ENCODE data around the gene ZC3H10. TPM values are rescaled to one million over a fixed set of nuclear protein-coding genes. Genes with fewer than 3 reads are reported as not detected.
A peak's percentile ranks its signal among the peaks of the same experiment; 100 is the strongest.

Gene ZC3H10
- total and polyA plus RNA-seq, 4 donors: 1.3 to 5.2 (median 1.9) TPM

DNA sequence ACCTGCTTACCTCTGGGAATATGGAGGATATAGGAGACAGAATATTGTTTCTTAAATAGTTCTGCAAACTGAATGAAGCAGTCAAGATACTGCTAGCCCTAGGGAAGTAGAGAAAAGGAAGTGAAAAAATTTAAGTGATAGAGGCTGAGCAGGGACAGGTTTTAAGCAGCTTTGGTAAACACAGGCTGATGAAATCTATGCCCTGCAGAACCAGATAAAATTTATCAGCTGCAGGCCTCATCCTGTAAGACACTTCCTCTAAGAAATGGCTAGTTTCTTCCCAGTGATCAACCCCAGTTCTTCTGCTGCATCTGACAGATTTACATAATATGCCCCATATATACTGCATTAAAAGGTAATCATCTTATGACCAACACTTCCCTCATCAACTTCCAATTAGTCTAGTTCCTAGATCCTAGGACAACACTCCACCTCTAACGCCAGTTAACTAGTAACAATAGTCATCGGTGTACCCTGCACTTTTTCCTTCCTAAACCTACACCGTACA, 8.7 kb downstream of the ZC3H10 start (continued):
- TF ChIP-seq, protein P1, sequence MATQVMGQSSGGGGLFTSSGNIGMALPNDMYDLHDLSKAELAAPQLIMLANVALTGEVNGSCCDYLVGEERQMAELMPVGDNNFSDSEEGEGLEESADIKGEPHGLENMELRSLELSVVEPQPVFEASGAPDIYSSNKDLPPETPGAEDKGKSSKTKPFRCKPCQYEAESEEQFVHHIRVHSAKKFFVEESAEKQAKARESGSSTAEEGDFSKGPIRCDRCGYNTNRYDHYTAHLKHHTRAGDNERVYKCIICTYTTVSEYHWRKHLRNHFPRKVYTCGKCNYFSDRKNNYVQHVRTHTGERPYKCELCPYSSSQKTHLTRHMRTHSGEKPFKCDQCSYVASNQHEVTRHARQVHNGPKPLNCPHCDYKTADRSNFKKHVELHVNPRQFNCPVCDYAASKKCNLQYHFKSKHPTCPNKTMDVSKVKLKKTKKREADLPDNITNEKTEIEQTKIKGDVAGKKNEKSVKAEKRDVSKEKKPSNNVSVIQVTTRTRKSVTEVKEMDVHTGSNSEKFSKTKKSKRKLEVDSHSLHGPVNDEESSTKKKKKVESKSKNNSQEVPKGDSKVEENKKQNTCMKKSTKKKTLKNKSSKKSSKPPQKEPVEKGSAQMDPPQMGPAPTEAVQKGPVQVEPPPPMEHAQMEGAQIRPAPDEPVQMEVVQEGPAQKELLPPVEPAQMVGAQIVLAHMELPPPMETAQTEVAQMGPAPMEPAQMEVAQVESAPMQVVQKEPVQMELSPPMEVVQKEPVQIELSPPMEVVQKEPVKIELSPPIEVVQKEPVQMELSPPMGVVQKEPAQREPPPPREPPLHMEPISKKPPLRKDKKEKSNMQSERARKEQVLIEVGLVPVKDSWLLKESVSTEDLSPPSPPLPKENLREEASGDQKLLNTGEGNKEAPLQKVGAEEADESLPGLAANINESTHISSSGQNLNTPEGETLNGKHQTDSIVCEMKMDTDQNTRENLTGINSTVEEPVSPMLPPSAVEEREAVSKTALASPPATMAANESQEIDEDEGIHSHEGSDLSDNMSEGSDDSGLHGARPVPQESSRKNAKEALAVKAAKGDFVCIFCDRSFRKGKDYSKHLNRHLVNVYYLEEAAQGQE (IDR thresholded peaks at IDR 0.05): no peak
- no peak for TF ChIP-seq HNF4G (IDR thresholded peaks at IDR 0.05)
- TF ChIP-seq NR2F2 (IDR thresholded peaks at IDR 0.05): no peak
- TF ChIP-seq FOXA2 (IDR thresholded peaks at IDR 0.05): no peak

DNA sequence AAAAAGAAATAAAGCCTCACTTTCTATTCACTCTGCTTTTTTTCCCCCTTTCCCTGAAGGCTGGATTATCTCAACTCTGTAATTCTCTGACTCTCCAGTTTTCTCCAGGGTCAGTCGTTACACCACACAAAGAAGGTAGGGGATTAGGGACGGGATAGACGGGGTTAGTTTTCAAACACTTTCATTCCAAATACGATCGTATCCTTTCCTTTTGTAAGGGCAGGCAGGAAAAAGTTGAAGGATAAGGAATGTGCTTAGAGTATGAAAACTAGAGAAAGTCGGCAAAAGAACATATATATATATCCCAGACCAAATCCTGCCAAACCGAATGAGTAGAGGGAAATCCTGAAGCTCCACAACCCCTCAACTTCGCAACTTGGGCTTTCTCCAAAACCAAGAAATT, 9.4 kb downstream of the ZC3H10 start:
- no peak for DNase-seq (ENCODE audit: low spot score)
- 2% methylated on average over 8 of the region's 8 CpGs for WGBS
- peak overlapping the region; percentile 50 to 88 for H3K9ac ChIP-seq (ENCODE audit: low read depth in 1 of 2, low read length in 2 of 2)
- no peaks in the 10 kb centered on the region for H3K27me3 ChIP-seq (ENCODE audit: control insufficient read depth in 4 of 4, insufficient read depth in 4 of 4, low read length in 3 of 4)
- peaks cover 6 to 17% (median 12%) of the 10 kb centered on the region in 4 donors for H3K36me3 ChIP-seq (ENCODE audit: control insufficient read depth in 4 of 4, insufficient read depth in 3 of 4, low read depth in 1 of 4, low read length in 3 of 4)
- peak overlapping the region; percentile 75 to 85 for H3K27ac ChIP-seq (ENCODE audit: low read depth in 1 of 2, low read length in 2 of 2)
- no peaks in the 10 kb centered on the region for H3K9me3 ChIP-seq (ENCODE audit: control insufficient read depth in 4 of 4, low read length in 3 of 4)
- H3K4me3 ChIP-seq (ENCODE audit: low read depth in 1 of 3, low read length in 3 of 3): peak overlapping the region in 2 of 3 donors; percentile 18 to 29
- TF ChIP-seq, protein P2, sequence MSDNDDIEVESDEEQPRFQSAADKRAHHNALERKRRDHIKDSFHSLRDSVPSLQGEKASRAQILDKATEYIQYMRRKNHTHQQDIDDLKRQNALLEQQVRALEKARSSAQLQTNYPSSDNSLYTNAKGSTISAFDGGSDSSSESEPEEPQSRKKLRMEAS (IDR thresholded peaks at IDR 0.05): no peak
- no peak for TF ChIP-seq RAD21 (IDR thresholded peaks at IDR 0.05)
- TF ChIP-seq YY1 (IDR thresholded peaks at IDR 0.05): no peak
- TF ChIP-seq SP1 (IDR thresholded peaks at IDR 0.05): no peak
- TF ChIP-seq EGR1 (IDR thresholded peaks at IDR 0.05; ENCODE audit: low read depth in 2 of 2): no peak
- no peak for TF ChIP-seq HNF4G (IDR thresholded peaks at IDR 0.05)
- TF ChIP-seq TAF1 (conservative IDR thresholded peaks at IDR 0.05): no peak
- TF ChIP-seq JUND (IDR thresholded peaks at IDR 0.05): no peak
- no peak for TF ChIP-seq FOXA2 (IDR thresholded peaks at IDR 0.05)
- H3K4me1 ChIP-seq (ENCODE audit: control insufficient read depth in 4 of 4, insufficient read depth in 4 of 4, low read length in 3 of 4): peaks cover 4 to 46% (median 35%) of the 10 kb centered on the region in 4 donors

DNA sequence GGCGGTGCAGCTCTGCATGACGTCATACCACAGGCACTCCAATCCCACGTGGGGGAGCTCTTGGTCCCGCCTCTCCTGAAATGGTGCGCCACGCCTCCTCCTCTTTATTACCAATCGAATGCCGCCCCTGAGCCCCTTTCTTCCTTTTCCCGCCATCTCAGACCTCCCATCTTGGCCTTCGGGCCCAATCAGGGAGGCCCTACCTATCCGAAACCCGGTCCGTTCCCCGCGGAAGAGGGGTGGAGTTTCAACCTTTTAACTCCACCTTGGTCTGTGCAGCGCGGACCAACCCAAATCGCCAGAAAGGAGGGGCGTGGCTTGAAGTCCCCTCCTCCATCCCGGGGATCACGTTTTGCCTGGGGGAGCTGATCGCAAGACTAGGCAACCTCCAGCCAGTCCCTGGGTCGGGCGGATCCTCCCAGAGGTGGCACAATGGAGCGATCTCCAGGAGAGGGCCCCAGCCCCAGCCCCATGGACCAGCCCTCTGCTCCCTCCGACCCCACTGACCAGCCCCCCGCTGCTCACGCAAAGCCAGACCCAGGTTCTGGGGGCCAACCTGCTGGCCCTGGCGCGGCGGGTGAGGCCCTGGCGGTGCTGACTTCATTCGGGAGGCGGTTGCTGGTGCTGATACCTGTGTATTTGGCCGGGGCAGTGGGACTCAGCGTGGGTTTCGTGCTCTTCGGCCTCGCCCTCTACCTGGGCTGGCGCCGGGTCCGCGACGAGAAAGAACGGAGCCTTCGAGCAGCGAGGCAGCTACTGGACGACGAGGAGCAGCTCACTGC, 10.0 kb downstream of the ZC3H10 start, which contains the start of gene ESYT1:
Gene ESYT1, plus strand, starts transcription at position 380 of the 782 bp plus-strand sequence. Its CDS starts 53 bp downstream, at position 433.
- peaks cover under 1 to 40% (median 29%) of the 10 kb centered on the region in 4 donors for H3K4me1 ChIP-seq (ENCODE audit: control insufficient read depth in 4 of 4, insufficient read depth in 4 of 4, low read length in 3 of 4)
- peak within 1 kb of the TSS; percentile 76 to 86 (median 78) for H3K4me3 ChIP-seq (ENCODE audit: low read depth in 1 of 3, low read length in 3 of 3)
- H3K27ac ChIP-seq (ENCODE audit: low read depth in 1 of 2, low read length in 2 of 2): peak within 1 kb of the TSS; percentile 85 to 91
- H3K9me3 ChIP-seq (ENCODE audit: control insufficient read depth in 4 of 4, low read length in 3 of 4): no peaks in the 10 kb centered on the region
- H3K27me3 ChIP-seq (ENCODE audit: control insufficient read depth in 4 of 4, insufficient read depth in 4 of 4, low read length in 3 of 4): no peaks in the 10 kb centered on the region
- DNase-seq (ENCODE audit: low spot score): peak; percentile 95
- H3K36me3 ChIP-seq (ENCODE audit: control insufficient read depth in 4 of 4, insufficient read depth in 3 of 4, low read depth in 1 of 4, low read length in 3 of 4): peaks cover 6 to 20% (median 15%) of the 10 kb centered on the region in 4 donors
- H3K9ac ChIP-seq (ENCODE audit: low read depth in 1 of 2, low read length in 2 of 2): peak within 1 kb of the TSS; percentile 69 to 88
- under 1% methylated on average over 49 of the region's 49 CpGs for WGBS
- TF ChIP-seq RXRA (IDR thresholded peaks at IDR 0.05): peak; percentile 74 to 80
- peak; percentile 61 for TF ChIP-seq FOXA1 (IDR thresholded peaks at IDR 0.05)
- TF ChIP-seq HNF4G (IDR thresholded peaks at IDR 0.05): no peak
- peak; percentile 73 for TF ChIP-seq FOXA2 (IDR thresholded peaks at IDR 0.05)
- peak; percentile 22 to 59 for TF ChIP-seq EGR1 (IDR thresholded peaks at IDR 0.05; ENCODE audit: low read depth in 2 of 2)
- peak; percentile 70 for TF ChIP-seq TAF1 (conservative IDR thresholded peaks at IDR 0.05)
- TF ChIP-seq SP1 (IDR thresholded peaks at IDR 0.05): peak; percentile 97
- TF ChIP-seq, protein P3, sequence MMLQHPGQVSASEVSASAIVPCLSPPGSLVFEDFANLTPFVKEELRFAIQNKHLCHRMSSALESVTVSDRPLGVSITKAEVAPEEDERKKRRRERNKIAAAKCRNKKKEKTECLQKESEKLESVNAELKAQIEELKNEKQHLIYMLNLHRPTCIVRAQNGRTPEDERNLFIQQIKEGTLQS (IDR thresholded peaks at IDR 0.05): peak; percentile 79
- TF ChIP-seq NR2F2 (IDR thresholded peaks at IDR 0.05): peak; percentile 79
- peak; percentile 56 to 57 for TF ChIP-seq HNF4A (conservative IDR thresholded peaks at IDR 0.05)
- TF ChIP-seq, protein P1 (IDR thresholded peaks at IDR 0.05): peak; percentile 86
- TF ChIP-seq, protein P4, sequence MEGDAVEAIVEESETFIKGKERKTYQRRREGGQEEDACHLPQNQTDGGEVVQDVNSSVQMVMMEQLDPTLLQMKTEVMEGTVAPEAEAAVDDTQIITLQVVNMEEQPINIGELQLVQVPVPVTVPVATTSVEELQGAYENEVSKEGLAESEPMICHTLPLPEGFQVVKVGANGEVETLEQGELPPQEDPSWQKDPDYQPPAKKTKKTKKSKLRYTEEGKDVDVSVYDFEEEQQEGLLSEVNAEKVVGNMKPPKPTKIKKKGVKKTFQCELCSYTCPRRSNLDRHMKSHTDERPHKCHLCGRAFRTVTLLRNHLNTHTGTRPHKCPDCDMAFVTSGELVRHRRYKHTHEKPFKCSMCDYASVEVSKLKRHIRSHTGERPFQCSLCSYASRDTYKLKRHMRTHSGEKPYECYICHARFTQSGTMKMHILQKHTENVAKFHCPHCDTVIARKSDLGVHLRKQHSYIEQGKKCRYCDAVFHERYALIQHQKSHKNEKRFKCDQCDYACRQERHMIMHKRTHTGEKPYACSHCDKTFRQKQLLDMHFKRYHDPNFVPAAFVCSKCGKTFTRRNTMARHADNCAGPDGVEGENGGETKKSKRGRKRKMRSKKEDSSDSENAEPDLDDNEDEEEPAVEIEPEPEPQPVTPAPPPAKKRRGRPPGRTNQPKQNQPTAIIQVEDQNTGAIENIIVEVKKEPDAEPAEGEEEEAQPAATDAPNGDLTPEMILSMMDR (IDR thresholded peaks at IDR 0.05; ENCODE audit: low read depth, low read length, missing input control): no peak
- TF ChIP-seq YY1 (IDR thresholded peaks at IDR 0.05): peak; percentile 95
- TF ChIP-seq, protein P5, sequence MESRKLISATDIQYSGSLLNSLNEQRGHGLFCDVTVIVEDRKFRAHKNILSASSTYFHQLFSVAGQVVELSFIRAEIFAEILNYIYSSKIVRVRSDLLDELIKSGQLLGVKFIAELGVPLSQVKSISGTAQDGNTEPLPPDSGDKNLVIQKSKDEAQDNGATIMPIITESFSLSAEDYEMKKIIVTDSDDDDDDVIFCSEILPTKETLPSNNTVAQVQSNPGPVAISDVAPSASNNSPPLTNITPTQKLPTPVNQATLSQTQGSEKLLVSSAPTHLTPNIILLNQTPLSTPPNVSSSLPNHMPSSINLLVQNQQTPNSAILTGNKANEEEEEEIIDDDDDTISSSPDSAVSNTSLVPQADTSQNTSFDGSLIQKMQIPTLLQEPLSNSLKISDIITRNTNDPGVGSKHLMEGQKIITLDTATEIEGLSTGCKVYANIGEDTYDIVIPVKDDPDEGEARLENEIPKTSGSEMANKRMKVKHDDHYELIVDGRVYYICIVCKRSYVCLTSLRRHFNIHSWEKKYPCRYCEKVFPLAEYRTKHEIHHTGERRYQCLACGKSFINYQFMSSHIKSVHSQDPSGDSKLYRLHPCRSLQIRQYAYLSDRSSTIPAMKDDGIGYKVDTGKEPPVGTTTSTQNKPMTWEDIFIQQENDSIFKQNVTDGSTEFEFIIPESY (IDR thresholded peaks at IDR 0.05): peak; percentile 58

All from liver (tissue), 9 donors.